DND-41 (cell line): ENCODE measurements around the gene MELTF.

Experiments
- ATAC-seq: fragments of 200-7000 bp; cut with Tn5 transposase; 3 replicates; pipeline ENCODE4 v1.9.1; 2021; ENCODE audit warnings: low read depth; ENCODE audit not compliant: insufficient read depth
- DNase-seq: peaks from one replicate; pipeline ENCODE4 v3.0.0-alpha.2; 2020
- H2AFZ ChIP-seq: 2 replicates; pipeline ENCODE4 v1.6.0; 2012; ENCODE audit warnings: low read depth, low read length
- H3K27ac ChIP-seq: 2 replicates; pipeline ENCODE4 v1.5.1; 2012; ENCODE audit warnings: low read length, inconsistent platforms
- H3K27me3 ChIP-seq: fragments of 200-600 bp; sonication (generic); 2 replicates; pipeline ENCODE4 v1.6.0; 2012; ENCODE audit warnings: low read length, mild to moderate bottlenecking, inconsistent platforms; ENCODE audit not compliant: insufficient read depth, poor library complexity
- H3K36me3 ChIP-seq: 2 replicates; pipeline ENCODE4 v1.5.1; 2012; ENCODE audit warnings: low read length, inconsistent platforms; ENCODE audit not compliant: insufficient read depth
- H3K4me1 ChIP-seq: 2 replicates; pipeline ENCODE4 v1.5.1; 2012; ENCODE audit warnings: mild to moderate bottlenecking, low read length; ENCODE audit not compliant: insufficient read depth
- H3K4me2 ChIP-seq: 2 replicates; pipeline ENCODE4 v1.6.0; 2012; ENCODE audit warnings: mild to moderate bottlenecking, moderate library complexity, low read length, inconsistent platforms; ENCODE audit not compliant: insufficient read depth
- H3K4me3 ChIP-seq, 2 experiments: fragments of 200-600 bp in 1 of 2; shearing (Covaris generic) in 1 of 2; 2 replicates each; pipeline ENCODE4 v1.5.1; 2012 to 2016; ENCODE audit warnings: inconsistent platforms in 2 of 2, low read length in 2 of 2, mild to moderate bottlenecking in 2 of 2, low read depth in 1 of 2, moderate library complexity in 1 of 2
- H3K79me2 ChIP-seq: 2 replicates; pipeline ENCODE4 v1.6.0; 2012; ENCODE audit warnings: low read length, inconsistent platforms; ENCODE audit not compliant: insufficient read depth
- H3K9ac ChIP-seq: 2 replicates; pipeline ENCODE4 v1.6.0; 2012; ENCODE audit warnings: low read depth, mild to moderate bottlenecking, inconsistent platforms, low read length, moderate library complexity
- H3K9me3 ChIP-seq: 2 replicates; pipeline ENCODE4 v1.5.1; 2012; ENCODE audit warnings: low read length, moderate library complexity, mild to moderate bottlenecking, inconsistent platforms; ENCODE audit not compliant: insufficient read depth, severe bottlenecking
- H4K20me1 ChIP-seq: 2 replicates; pipeline ENCODE4 v1.6.0; 2012; ENCODE audit warnings: low read length; ENCODE audit not compliant: insufficient read depth
- CTCF ChIP-seq: IDR thresholded peaks from 2 replicates; pipeline ENCODE4 v1.5.1; 2012; ENCODE audit warnings: borderline replicate concordance, low read length, moderate library complexity, mild to moderate bottlenecking; ENCODE audit not compliant: poor library complexity, severe bottlenecking; ENCODE audit errors: extremely low read depth
- EZH2 ChIP-seq: IDR thresholded peaks from 3 replicates; pipeline ENCODE4 v1.6.1; 2012; ENCODE audit warnings: borderline replicate concordance, low read depth, mild to moderate bottlenecking, moderate library complexity, low read length, inconsistent platforms; ENCODE audit not compliant: severe bottlenecking

The MELTF gene

GRCh38 chr3:197022405-197023231 is 7.0 kb downstream of the MELTF start:
- 0 out of 2 replicates have a peak, but pooled peaks cover 3% of the 10 kb centered on the region for H4K20me1 ChIP-seq
- H3K9me3 ChIP-seq: no peaks in the 10 kb centered on the region
- TF ChIP-seq CTCF (no peak), EZH2 (no peak)
- no peak overlapping the region for H2AFZ ChIP-seq
- no peaks in the 10 kb centered on the region for H3K79me2 ChIP-seq
- H3K27ac ChIP-seq: no peak overlapping the region
- no peaks in the 10 kb centered on the region for H3K27me3 ChIP-seq
- H3K4me2 ChIP-seq: no peak overlapping the region
- no peaks in the 10 kb centered on the region for H3K4me1 ChIP-seq
- ATAC-seq: no peak
- H3K4me3 ChIP-seq: no peak overlapping the region
- H3K36me3 ChIP-seq: peaks cover 4% of the 10 kb centered on the region; the same call in 1 of the 2 replicates
- DNase-seq: no peak
- no peak overlapping the region for H3K9ac ChIP-seq

- no peak overlapping the region for H3K4me2 ChIP-seq
Measured at GRCh38 chr3:197021729-197022404, 7.8 kb downstream of the MELTF start.

GRCh38 chr3:197021231-197021630 is 8.4 kb downstream of the MELTF start:
- Histone ChIP-seq H4K20me1 (0 out of 2 replicates have a peak, but pooled peaks cover 3% of the 10 kb centered on the region), H3K9me3 (no peaks in the 10 kb centered on the region), H3K36me3 (0 out of 2 replicates have a peak, but pooled peaks cover 4% of the 10 kb centered on the region), H3K9ac (no peak overlapping the region), H3K4me1 (no peaks in the 10 kb centered on the region), H3K4me2 (no peak overlapping the region), H3K79me2 (no peaks in the 10 kb centered on the region), H3K27me3 (no peaks in the 10 kb centered on the region), H2AFZ (no peak overlapping the region), H3K27ac (no peak overlapping the region), H3K4me3 (no peak overlapping the region)
- TF ChIP-seq CTCF (no peak), EZH2 (no peak)
- ATAC-seq: no peak
- DNase-seq: no peak

More at GRCh38 chr3:197021729-197022404, 7.8 kb downstream of the MELTF start:
- Histone ChIP-seq H3K27ac (no peak overlapping the region), H3K4me3 (no peak overlapping the region), H3K9ac (no peak overlapping the region), H2AFZ (no peak overlapping the region), H3K79me2 (no peaks in the 10 kb centered on the region), H4K20me1 (0 out of 2 replicates have a peak, but pooled peaks cover 3% of the 10 kb centered on the region), H3K9me3 (no peaks in the 10 kb centered on the region), H3K27me3 (no peaks in the 10 kb centered on the region), H3K4me1 (no peaks in the 10 kb centered on the region), H3K36me3 (peaks cover 4% of the 10 kb centered on the region; the same call in 1 of the 2 replicates)
- TF ChIP-seq EZH2 (no peak), CTCF (no peak)
- DNase-seq (no peak), ATAC-seq (no peak)
